Measurements from ENCODE around the gene ME3. TPM values are rescaled to one million over a fixed set of nuclear protein-coding genes. Genes with fewer than 3 reads are reported as not detected.
A peak's percentile ranks its signal among the peaks of the same experiment; 100 is the strongest.

ME3 gene
- total RNA-seq, 4 donors from 2014 or later, result 1.9 to 18.3 (median 5.6) TPM

GRCh38 chr11:86456075-86456939 lies 216.1 kb downstream of the ME3 start:
- Histone ChIP-seq H3K27ac (peak overlapping the region in 2 of 4 donors; percentile 38 to 52), H3K36me3 (no peaks in the 10 kb centered on the region), H3K4me3 (no peak overlapping the region), H3K9me3 (no peaks in the 10 kb centered on the region), H3K4me1 (peaks cover 0 to 20% (median 7%) of the 10 kb centered on the region in 3 donors), H3K27me3 (no peaks in the 10 kb centered on the region)
- intact Hi-C loops (cut with DNase I), result loop anchor here (10.0 kb wide), 1 partner anchor 158 kb away; no protein-coding TSS in a partner anchor
- DNase-seq, result no peak
- no peak for TF ChIP-seq POLR2A (IDR thresholded peaks at IDR 0.05)
- TF ChIP-seq CTCF (IDR thresholded peaks at IDR 0.05), result peak; percentile 74 to 88 (median 88)
- WGBS, 2 donors, result 16 to 17% methylated on average over 8 to 9 of the region's 9 CpGs

GRCh38 chr11:86453290-86454030 lies 219.0 kb downstream of the ME3 start:
- no peaks in the 10 kb centered on the region for H3K9me3 ChIP-seq
- DNase-seq, result no peak
- H3K4me3 ChIP-seq, result no peak overlapping the region
- 73 to 81% methylated on average over 2 of the region's 2 CpGs for WGBS, 2 donors
- TF ChIP-seq POLR2A (IDR thresholded peaks at IDR 0.05), result no peak
- TF ChIP-seq CTCF (IDR thresholded peaks at IDR 0.05), result no peak
- H3K27me3 ChIP-seq, result no peaks in the 10 kb centered on the region
- no peaks in the 10 kb centered on the region for H3K36me3 ChIP-seq
- intact Hi-C loops (cut with DNase I), result loop anchor here (5.0 to 10.0 kb wide), 2 partner anchors 161 to 364 kb away; no protein-coding TSS in a partner anchor
- H3K4me1 ChIP-seq, result peaks cover 0 to 8% (median 0%) of the 10 kb centered on the region in 3 donors
- no peak overlapping the region for H3K27ac ChIP-seq

GRCh38 chr11:86449993-86450629 lies 222.3 kb downstream of the ME3 start:
- H3K9me3 ChIP-seq, result no peaks in the 10 kb centered on the region
- no peak overlapping the region for H3K27ac ChIP-seq
- H3K4me3 ChIP-seq, result no peak overlapping the region
- intact Hi-C loops (cut with DNase I), result loop anchor here (5.0 to 10.0 kb wide), 2 partner anchors 165 to 367 kb away; no protein-coding TSS in a partner anchor
- 65 to 84% methylated on average over 5 of the region's 5 CpGs for WGBS, 2 donors
- DNase-seq, result no peak
- H3K36me3 ChIP-seq, result peaks cover 0 to 23% (median 0%) of the 10 kb centered on the region in 3 donors
- H3K4me1 ChIP-seq, result no peaks in the 10 kb centered on the region
- TF ChIP-seq CTCF (IDR thresholded peaks at IDR 0.05), result no peak
- no peak for TF ChIP-seq POLR2A (IDR thresholded peaks at IDR 0.05)
- H3K27me3 ChIP-seq, result no peaks in the 10 kb centered on the region

- Histone ChIP-seq H3K36me3 (peaks cover 0 to 24% (median 0%) of the 10 kb centered on the region in 3 donors), H3K4me3 (no peak overlapping the region), H3K9me3 (no peaks in the 10 kb centered on the region), H3K27ac (no peak overlapping the region), H3K27me3 (no peaks in the 10 kb centered on the region), H3K4me1 (peaks cover 0 to 5% (median 0%) of the 10 kb centered on the region in 3 donors)
- 74 to 77% methylated on average over 3 of the region's 3 CpGs for WGBS, 2 donors
- DNase-seq, result no peak
- TF ChIP-seq POLR2A (IDR thresholded peaks at IDR 0.05) (no peak), CTCF (IDR thresholded peaks at IDR 0.05) (no peak)
- intact Hi-C loops (cut with DNase I), result no loop called here
Observed at GRCh38 chr11:86447763-86448480, 224.5 kb downstream of the ME3 start.
